OCI-LY7 (cell line): Measurements from ENCODE around the gene UBE2H.

Experiments used
- EZH2phosphoT487 ChIP-seq: fragments of 200-600 bp; sonication (generic); IDR thresholded peaks from 2 replicates; pipeline ENCODE4 v1.6.1; 2018; ENCODE audit warnings: low read depth, borderline replicate concordance, mild to moderate bottlenecking, mixed run types, antibody characterized with exemption, low read length, moderate library complexity, mixed read lengths
- TF ChIP-seq, protein P1 (sequence below): fragments of 200-600 bp; sonication (generic); conservative IDR thresholded peaks from 2 replicates; pipeline ENCODE4 v1.5.1; 2014; ENCODE audit warnings: mild to moderate bottlenecking, antibody characterized with exemption, low read length, moderate library complexity, mixed read lengths

- TF ChIP-seq, protein P1, sequence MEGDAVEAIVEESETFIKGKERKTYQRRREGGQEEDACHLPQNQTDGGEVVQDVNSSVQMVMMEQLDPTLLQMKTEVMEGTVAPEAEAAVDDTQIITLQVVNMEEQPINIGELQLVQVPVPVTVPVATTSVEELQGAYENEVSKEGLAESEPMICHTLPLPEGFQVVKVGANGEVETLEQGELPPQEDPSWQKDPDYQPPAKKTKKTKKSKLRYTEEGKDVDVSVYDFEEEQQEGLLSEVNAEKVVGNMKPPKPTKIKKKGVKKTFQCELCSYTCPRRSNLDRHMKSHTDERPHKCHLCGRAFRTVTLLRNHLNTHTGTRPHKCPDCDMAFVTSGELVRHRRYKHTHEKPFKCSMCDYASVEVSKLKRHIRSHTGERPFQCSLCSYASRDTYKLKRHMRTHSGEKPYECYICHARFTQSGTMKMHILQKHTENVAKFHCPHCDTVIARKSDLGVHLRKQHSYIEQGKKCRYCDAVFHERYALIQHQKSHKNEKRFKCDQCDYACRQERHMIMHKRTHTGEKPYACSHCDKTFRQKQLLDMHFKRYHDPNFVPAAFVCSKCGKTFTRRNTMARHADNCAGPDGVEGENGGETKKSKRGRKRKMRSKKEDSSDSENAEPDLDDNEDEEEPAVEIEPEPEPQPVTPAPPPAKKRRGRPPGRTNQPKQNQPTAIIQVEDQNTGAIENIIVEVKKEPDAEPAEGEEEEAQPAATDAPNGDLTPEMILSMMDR: no peak
- TF ChIP-seq EZH2phosphoT487: no peak
Measured at GRCh38 chr7:129986600-129986999, 33.8 kb upstream of the UBE2H start.
